Sigmoid colon (tissue), 7 donors: Measurements from ENCODE around the gene APLF. TPM values are rescaled to one million over a fixed set of nuclear protein-coding genes. Genes with fewer than 3 reads are reported as not detected.

Experiments used
- DNase-seq: peaks from one replicate; pipeline ENCODE4 v3.0.0-alpha.2; 2019
- H3K27ac ChIP-seq, 4 donors: fragments of 200-600 bp; sonication (generic); one replicate each; pipeline ENCODE4 v1.5.1; 2016 to 2019; ENCODE audit warnings: mild to moderate bottlenecking in 1 of 4
- H3K27me3 ChIP-seq, 3 donors: fragments of 200-600 bp; sonication (generic); one replicate each; pipeline ENCODE4 v1.5.1; 2019; ENCODE audit warnings: mild to moderate bottlenecking in 1 of 3
- H3K36me3 ChIP-seq, 4 donors: fragments of 200-600 bp; sonication (generic); one replicate each; pipeline ENCODE4 v1.5.1; 2016 to 2019
- H3K4me1 ChIP-seq, 4 donors: fragments of 200-600 bp; sonication (generic); one replicate each; pipeline ENCODE4 v1.5.1; 2017 to 2019
- H3K4me3 ChIP-seq, 4 donors: fragments of 200-600 bp; sonication (generic); one replicate each; pipeline ENCODE4 v1.5.1; 2017 to 2019; ENCODE audit warnings: mild to moderate bottlenecking in 2 of 4, moderate library complexity in 1 of 4
- H3K9me3 ChIP-seq, 4 donors: fragments of 200-600 bp in 3 of 4; sonication (generic) in 3 of 4; one replicate each; pipeline versions ENCODE4 v1.5.1 to v1.6.1; 2013 to 2019
- EP300 ChIP-seq, 4 donors: sonication (generic); formaldehyde crosslinking; IDR thresholded peaks; one replicate each; pipeline ENCODE4 v1.6.1; 2017; ENCODE audit warnings: antibody characterized with exemption in 4 of 4
- POLR2A ChIP-seq, 2 donors: fragments of 450-650 bp; IDR thresholded peaks; one replicate each; pipeline ENCODE4 v1.6.1; 2016; ENCODE audit warnings: antibody characterized with exemption in 2 of 2, mild to moderate bottlenecking in 2 of 2, moderate library complexity in 2 of 2
- POLR2AphosphoS5 ChIP-seq, 4 donors: sonication (generic); formaldehyde crosslinking; IDR thresholded peaks; one replicate each; pipeline ENCODE4 v1.6.1; 2017; ENCODE audit warnings: antibody characterized with exemption in 4 of 4
- WGBS, 2 donors: extraction: QIAGEN DNeasy Blood & Tissue Kit; methylation state at CpG; one replicate each; pipeline ENCODE4 v1.1.7; 2013; 5-methylcytosine and 5-hydroxymethylcytosine counted together
- intact Hi-C: fragments of 100-400 bp; cut with DNase I; formaldehyde crosslinking; loops from one replicate; pipeline ENCODE4 v1.15.1; 2023
- polyA plus RNA-seq, 3 donors: library from polyadenylated mRNA; stranded (reverse); fragments of 200-250 nt; gene quantifications; one replicate each; pipeline ENCODE4 v1.2.3, GENCODE V29; 2013
- total RNA-seq, 4 donors: library from RNA; depleted of rRNA; stranded (reverse); fragments of >200 nt; gene quantifications; one replicate each; pipeline ENCODE4 v1.1.0, GENCODE V29; 2016
- TF ChIP-seq, protein P1 (sequence below), 4 experiments: fragments of 450-650 bp in 3 of 4; fragments of 200-600 bp in 1 of 4; IDR thresholded peaks; one replicate each; pipeline ENCODE4 v1.5.1; 2016 to 2019; ENCODE audit warnings: antibody characterized with exemption in 4 of 4, mild to moderate bottlenecking in 3 of 4, moderate library complexity in 2 of 4
- donor health status: healthy with polysubstance abuse.
- donor health status: Bipolar disorder and iron deficiency.
- donor health status: healthy.

APLF gene
- total and polyA plus RNA-seq, 7 donors = 0.23 to 21.7 (median 11.0) TPM

- WGBS, 2 donors = 0% methylated on average over 18 of the region's 18 CpGs
- intact Hi-C loops = loop anchor here (5.0 to 10.0 kb wide), 3 partner anchors 251 to 1178 kb away; partner anchors contain the start of gene AAK1
- peak overlapping the region; percentile 83 to 93 (median 88) for H3K27ac ChIP-seq
- no peak for TF ChIP-seq POLR2AphosphoS5 (IDR thresholded peaks at IDR 0.05)
- TF ChIP-seq EP300 (IDR thresholded peaks at IDR 0.05) = no peak
- TF ChIP-seq, protein P1, sequence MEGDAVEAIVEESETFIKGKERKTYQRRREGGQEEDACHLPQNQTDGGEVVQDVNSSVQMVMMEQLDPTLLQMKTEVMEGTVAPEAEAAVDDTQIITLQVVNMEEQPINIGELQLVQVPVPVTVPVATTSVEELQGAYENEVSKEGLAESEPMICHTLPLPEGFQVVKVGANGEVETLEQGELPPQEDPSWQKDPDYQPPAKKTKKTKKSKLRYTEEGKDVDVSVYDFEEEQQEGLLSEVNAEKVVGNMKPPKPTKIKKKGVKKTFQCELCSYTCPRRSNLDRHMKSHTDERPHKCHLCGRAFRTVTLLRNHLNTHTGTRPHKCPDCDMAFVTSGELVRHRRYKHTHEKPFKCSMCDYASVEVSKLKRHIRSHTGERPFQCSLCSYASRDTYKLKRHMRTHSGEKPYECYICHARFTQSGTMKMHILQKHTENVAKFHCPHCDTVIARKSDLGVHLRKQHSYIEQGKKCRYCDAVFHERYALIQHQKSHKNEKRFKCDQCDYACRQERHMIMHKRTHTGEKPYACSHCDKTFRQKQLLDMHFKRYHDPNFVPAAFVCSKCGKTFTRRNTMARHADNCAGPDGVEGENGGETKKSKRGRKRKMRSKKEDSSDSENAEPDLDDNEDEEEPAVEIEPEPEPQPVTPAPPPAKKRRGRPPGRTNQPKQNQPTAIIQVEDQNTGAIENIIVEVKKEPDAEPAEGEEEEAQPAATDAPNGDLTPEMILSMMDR (IDR thresholded peaks at IDR 0.05) = no peak
- TF ChIP-seq POLR2A (IDR thresholded peaks at IDR 0.05) = no peak
- no peaks in the 10 kb centered on the region for H3K27me3 ChIP-seq
- DNase-seq = no peak
- H3K4me3 ChIP-seq = peak overlapping the region; percentile 69 to 90 (median 78)
- no peaks in the 10 kb centered on the region for H3K36me3 ChIP-seq
- H3K9me3 ChIP-seq = no peaks in the 10 kb centered on the region
- peaks cover 0 to 25% (median 18%) of the 10 kb centered on the region in 4 donors for H3K4me1 ChIP-seq
Measured at GRCh38 chr2:68466778-68467076, 658 bp upstream of the APLF start.

DNA sequence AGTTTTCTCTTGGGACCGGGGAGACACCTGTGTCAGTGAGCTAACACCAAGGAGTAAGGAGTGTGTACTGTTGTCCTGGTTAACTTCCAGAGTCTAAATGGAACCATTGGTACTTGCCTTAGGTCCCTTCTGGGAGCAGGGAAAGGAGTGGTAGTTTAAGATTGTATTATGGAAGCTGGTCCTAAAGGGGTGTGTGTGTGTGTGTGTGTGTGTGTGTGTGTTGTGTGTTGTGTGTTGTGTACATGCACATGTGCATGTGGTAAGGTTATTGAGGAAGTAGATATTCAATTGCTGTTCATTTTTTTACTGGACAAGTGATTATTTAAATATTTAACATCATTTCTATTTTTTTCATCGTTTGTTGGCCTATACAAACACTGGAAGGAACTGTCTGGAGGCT is 1.4 kb downstream of the APLF start:
- Histone ChIP-seq H3K27me3 (no peaks in the 10 kb centered on the region), H3K9me3 (no peaks in the 10 kb centered on the region), H3K4me3 (no peak overlapping the region), H3K27ac (no peak overlapping the region), H3K4me1 (peaks cover 0 to 19% (median 18%) of the 10 kb centered on the region in 4 donors), H3K36me3 (no peaks in the 10 kb centered on the region)
- 46 to 87% methylated on average over 2 of the region's 2 CpGs for WGBS, 2 donors
- intact Hi-C loops = loop anchor here (5.0 to 10.0 kb wide), 3 partner anchors 248 to 1176 kb away; partner anchors contain the start of gene AAK1
- no peak for TF ChIP-seq POLR2AphosphoS5 (IDR thresholded peaks at IDR 0.05)
- no peak for TF ChIP-seq POLR2A (IDR thresholded peaks at IDR 0.05)
- no peak for TF ChIP-seq EP300 (IDR thresholded peaks at IDR 0.05)
- TF ChIP-seq, protein P1 (IDR thresholded peaks at IDR 0.05) = no peak
- DNase-seq = no peak

- WGBS, 2 donors = 20 to 72% methylated on average over 1 of the region's 1 CpG
- H3K4me3 ChIP-seq = no peak overlapping the region
- no peaks in the 10 kb centered on the region for H3K27me3 ChIP-seq
- H3K27ac ChIP-seq = no peak overlapping the region
- peaks cover 0 to 19% (median 18%) of the 10 kb centered on the region in 4 donors for H3K4me1 ChIP-seq
- H3K9me3 ChIP-seq = no peaks in the 10 kb centered on the region
- no peaks in the 10 kb centered on the region for H3K36me3 ChIP-seq
- intact Hi-C loops = loop anchor here (5.0 to 10.0 kb wide), 3 partner anchors 247 to 1175 kb away; partner anchors contain the start of gene AAK1
- no peak for TF ChIP-seq POLR2AphosphoS5 (IDR thresholded peaks at IDR 0.05)
- TF ChIP-seq POLR2A (IDR thresholded peaks at IDR 0.05) = no peak
- TF ChIP-seq, protein P1 (IDR thresholded peaks at IDR 0.05) = no peak
- no peak for TF ChIP-seq EP300 (IDR thresholded peaks at IDR 0.05)
- DNase-seq = no peak
Measured at GRCh38 chr2:68469935-68470334, 2.5 kb downstream of the APLF start.

DNA sequence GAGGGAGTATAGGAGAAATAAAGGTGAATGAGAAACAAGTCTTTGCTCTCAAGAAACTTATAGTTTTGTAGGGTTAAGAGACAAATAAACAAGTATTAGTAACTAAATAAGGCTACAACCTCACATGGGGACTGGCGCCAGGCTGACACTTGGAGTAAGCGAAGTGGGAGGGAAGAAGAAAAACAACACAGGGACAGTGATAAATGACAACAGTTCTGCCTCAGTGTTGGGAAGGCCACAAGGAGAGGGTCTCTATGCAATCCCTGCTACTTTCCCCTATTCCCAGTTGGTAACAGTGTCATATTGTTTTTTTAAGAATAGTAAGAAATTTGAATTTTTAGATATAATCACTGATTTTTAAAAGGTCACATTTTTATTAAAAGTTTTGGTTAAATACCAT is 4.0 kb downstream of the APLF start:
- TF ChIP-seq POLR2A (IDR thresholded peaks at IDR 0.05) (no peak), POLR2AphosphoS5 (IDR thresholded peaks at IDR 0.05) (no peak), EP300 (IDR thresholded peaks at IDR 0.05) (no peak)
- TF ChIP-seq, protein P1 (IDR thresholded peaks at IDR 0.05) = no peak
- Histone ChIP-seq H3K27me3 (no peaks in the 10 kb centered on the region), H3K36me3 (no peaks in the 10 kb centered on the region), H3K9me3 (no peaks in the 10 kb centered on the region), H3K27ac (no peak overlapping the region), H3K4me1 (peaks cover 0 to 12% (median 11%) of the 10 kb centered on the region in 4 donors), H3K4me3 (no peak overlapping the region)
- intact Hi-C loops = no loop called here
- WGBS, 2 donors = 93 to 98% methylated on average over 2 of the region's 2 CpGs
- DNase-seq = no peak
